H1 (cell line): ENCODE results near the gene HDLBP. TPM values are rescaled to one million over a fixed set of nuclear protein-coding genes. Genes with fewer than 3 reads are reported as not detected.

Experiments used
- CTCF ChIA-PET: fragments of 300-600 bp; sonication (Branson Sonifier 250); formaldehyde crosslinking; loops from one replicate; lab custom pipeline; 2021; ENCODE audit not compliant: partially characterized antibody; lab: Charles Lee
- POLR2A ChIA-PET: fragments of 300-600 bp; sonication (Branson Sonifier 250); formaldehyde crosslinking; loops from one replicate; lab custom pipeline; 2021; ENCODE audit warnings: inconsistent platforms; ENCODE audit not compliant: partially characterized antibody; lab: Charles Lee
- DNase-seq, 2 experiments: peaks; one replicate each; pipeline versions ENCODE4 v3.0.0 to v3.0.0-alpha.2; 2010 to 2022; ENCODE audit warnings: low spot score in 2 of 2, low read depth in 1 of 2, mixed read lengths in 1 of 2
- FAIRE-seq: peaks from 2 replicates; lab custom pipeline; 2011; peaks lifted over from hg19 to GRCh38; lab: Jason Lieb, UNC
- H2AFZ ChIP-seq: 2 replicates; pipeline ENCODE4 v1.8.1; 2012; ENCODE audit warnings: low read length, inconsistent platforms
- H2AK5ac ChIP-seq: 2 replicates; pipeline ENCODE4 v1.6.1; 2013; ENCODE audit warnings: low read depth, low read length
- H2BK120ac ChIP-seq: replicated peaks from 2 replicates; pipeline ENCODE3; 2013; ENCODE audit warnings: low read depth, low read length, inconsistent platforms
- H2BK12ac ChIP-seq: 2 replicates; pipeline ENCODE4 v1.6.1; 2013; ENCODE audit warnings: low read depth, low read length
- H2BK15ac ChIP-seq: 2 replicates; pipeline ENCODE4 v1.6.1; 2013; ENCODE audit warnings: low read length
- H2BK20ac ChIP-seq: 2 replicates; pipeline ENCODE4 v1.6.1; 2013; ENCODE audit warnings: low read length
- H2BK5ac ChIP-seq: 2 replicates; pipeline ENCODE4 v1.6.1; 2013; ENCODE audit warnings: low read depth, low read length
- H3K14ac ChIP-seq: 2 replicates; pipeline ENCODE4 v1.6.1; 2013; ENCODE audit warnings: inconsistent platforms; ENCODE audit not compliant: insufficient read length
- H3K18ac ChIP-seq: 2 replicates; pipeline ENCODE4 v1.6.1; 2013; ENCODE audit warnings: low read length; ENCODE audit errors: extremely low read depth
- H3K23ac ChIP-seq: 2 replicates; pipeline ENCODE4 v1.6.1; 2013; ENCODE audit warnings: inconsistent platforms; ENCODE audit not compliant: insufficient read length
- H3K23me2 ChIP-seq: 2 replicates; pipeline ENCODE4 v1.6.1; 2013; ENCODE audit warnings: low read depth, low read length
- H3K27ac ChIP-seq: 2 replicates; pipeline ENCODE4 v1.6.1; 2011; ENCODE audit warnings: low read depth, low read length, inconsistent platforms
- H3K27me3 ChIP-seq, 4 experiments: replicated peaks in 1 of 4; 1 replicate in 1 of 4; 2 replicates in 3 of 4; pipeline versions ENCODE4 v1.6.1 to v1.8.1; 2011 to 2013; ENCODE audit warnings: low read length in 3 of 4, mild to moderate bottlenecking in 3 of 4, inconsistent platforms in 2 of 4, mixed read lengths in 2 of 4, moderate library complexity in 1 of 4; ENCODE audit not compliant: control insufficient read depth in 3 of 4, insufficient read depth in 3 of 4; ENCODE audit errors: extremely low read depth in 1 of 4
- H3K36me3 ChIP-seq, 4 experiments: 2 replicates each; pipeline versions ENCODE4 v1.6.1 to v1.8.1; 2011 to 2013; ENCODE audit warnings: mild to moderate bottlenecking in 4 of 4, low read length in 3 of 4, moderate library complexity in 2 of 4, control low read depth in 1 of 4, inconsistent platforms in 1 of 4; ENCODE audit not compliant: insufficient read depth in 4 of 4, control insufficient read depth in 2 of 4
- H3K4ac ChIP-seq: replicated peaks from 2 replicates; pipeline ENCODE3; 2013; ENCODE audit warnings: low read length, low read depth, mixed read lengths, inconsistent platforms; ENCODE audit not compliant: insufficient read length
- H3K4me1 ChIP-seq, 4 experiments: replicated peaks in 1 of 4; 1 replicate in 1 of 4; 2 replicates in 3 of 4; pipeline versions ENCODE4 v1.6.1 to v1.8.1; 2011 to 2013; ENCODE audit warnings: low read length in 3 of 4, inconsistent platforms in 2 of 4, mixed read lengths in 1 of 4; ENCODE audit not compliant: insufficient read depth in 4 of 4, control insufficient read depth in 3 of 4
- H3K4me2 ChIP-seq, 2 experiments: 2 replicates each; pipeline versions ENCODE4 v1.6.1 to v1.8.1; 2011 to 2013; ENCODE audit warnings: low read depth in 2 of 2, low read length in 2 of 2, control low read depth in 1 of 2, inconsistent platforms in 1 of 2, mild to moderate bottlenecking in 1 of 2; ENCODE audit not compliant: insufficient read depth in 1 of 2
- H3K4me3 ChIP-seq, 4 experiments: fragments of 200-600, 300-600 bp in 1 of 4; sonication (generic), shearing (Covaris generic), sonication (Bioruptor Twin) in 1 of 4; 2 replicates each; pipeline versions ENCODE4 v1.5.1 to v1.8.1; 2011 to 2016; ENCODE audit warnings: low read length in 4 of 4, low read depth in 3 of 4, control low read depth in 2 of 4, inconsistent platforms in 2 of 4, mild to moderate bottlenecking in 2 of 4, mixed read lengths in 1 of 4, moderate library complexity in 1 of 4; ENCODE audit not compliant: insufficient read depth in 2 of 4; ENCODE audit errors: extremely low read depth in 1 of 4
- H3K56ac ChIP-seq: replicated peaks from 2 replicates; pipeline ENCODE3; 2013; ENCODE audit warnings: low read depth, mild to moderate bottlenecking, mixed read lengths, low read length, inconsistent platforms; ENCODE audit not compliant: insufficient read length
- H3K79me1 ChIP-seq: 2 replicates; pipeline ENCODE4 v1.6.1; 2013; ENCODE audit warnings: low read depth, low read length, control low read depth
- H3K79me2 ChIP-seq, 2 experiments: 2 replicates each; pipeline versions ENCODE4 v1.6.1 to v1.8.1; 2012 to 2013; ENCODE audit warnings: low read length in 2 of 2, mild to moderate bottlenecking in 2 of 2, inconsistent platforms in 1 of 2; ENCODE audit not compliant: insufficient read depth in 2 of 2, control insufficient read depth in 1 of 2
- H3K9ac ChIP-seq, 4 experiments: replicated peaks in 1 of 4; 1 replicate in 1 of 4; 2 replicates in 3 of 4; pipeline versions ENCODE4 v1.6.1 to v1.8.1; 2011 to 2013; ENCODE audit warnings: low read depth in 3 of 4, low read length in 3 of 4, control low read depth in 2 of 4, mild to moderate bottlenecking in 2 of 4, moderate library complexity in 2 of 4, inconsistent platforms in 1 of 4; ENCODE audit errors: extremely low read depth in 1 of 4
- H3K9me3 ChIP-seq, 2 experiments: 2 replicates each; pipeline versions ENCODE4 v1.6.1 to v1.8.1; 2012 to 2013; ENCODE audit warnings: mild to moderate bottlenecking in 2 of 2, moderate library complexity in 2 of 2, control low read depth in 1 of 2, inconsistent platforms in 1 of 2, low read depth in 1 of 2, low read length in 1 of 2, mixed read lengths in 1 of 2; ENCODE audit not compliant: insufficient read depth in 2 of 2
- H4K20me1 ChIP-seq, 2 experiments: replicated peaks in 1 of 2; 2 replicates each; pipeline versions ENCODE3 to v1.8.1; 2011 to 2013; ENCODE audit warnings: inconsistent platforms in 2 of 2, low read length in 2 of 2, mild to moderate bottlenecking in 1 of 2; ENCODE audit not compliant: insufficient read depth in 2 of 2, control insufficient read depth in 1 of 2
- H4K5ac ChIP-seq: 2 replicates; pipeline ENCODE4 v1.6.1; 2013; ENCODE audit warnings: low read length, low read depth, mixed read lengths, inconsistent platforms; ENCODE audit not compliant: insufficient read length
- H4K8ac ChIP-seq: 2 replicates; pipeline ENCODE4 v1.8.0; 2013; ENCODE audit warnings: mild to moderate bottlenecking, moderate library complexity, low read length, inconsistent platforms; ENCODE audit not compliant: insufficient read depth; ENCODE audit errors: extremely low read depth
- H4K91ac ChIP-seq: replicated peaks from 2 replicates; pipeline ENCODE3; 2013; ENCODE audit warnings: low read length, mixed read lengths, inconsistent platforms; ENCODE audit not compliant: insufficient read length
- ATF2 ChIP-seq: IDR thresholded peaks from 2 replicates; pipeline ENCODE4 v1.6.1; 2012; ENCODE audit warnings: low read length, inconsistent platforms
- BACH1 ChIP-seq: IDR thresholded peaks from 2 replicates; pipeline ENCODE4 v1.6.1; 2012; ENCODE audit warnings: low read length, improper control_type of control experiment
- CBX8 ChIP-seq: fragments of 300-800, 300-1000 bp; sonication (generic); IDR thresholded peaks from 2 replicates; pipeline ENCODE4 v1.7.1; 2016; ENCODE audit warnings: low read depth, low read length, borderline replicate concordance
- CHD1 ChIP-seq: IDR thresholded peaks from 2 replicates; pipeline ENCODE4 v1.6.1; 2012; ENCODE audit warnings: low read depth, low read length, improper control_type of control experiment
- CHD2 ChIP-seq: IDR thresholded peaks from 2 replicates; pipeline ENCODE4 v1.6.1; 2012; ENCODE audit warnings: low read length, improper control_type of control experiment
- JUND ChIP-seq: IDR thresholded peaks from 2 replicates; pipeline ENCODE4 v1.6.1; 2011; ENCODE audit warnings: mild to moderate bottlenecking, improper control_type of control experiment, low read length
- KDM1A ChIP-seq: fragments of 200-600, 300-600 bp; sonication (generic); IDR thresholded peaks from 2 replicates; pipeline ENCODE4 v1.7.1; 2016; ENCODE audit warnings: mild to moderate bottlenecking, low read length, borderline replicate concordance
- RBBP5 ChIP-seq: IDR thresholded peaks from 2 replicates; pipeline ENCODE4 v1.7.1; 2012; ENCODE audit warnings: low read depth, mild to moderate bottlenecking, inconsistent platforms, low read length, moderate library complexity, borderline replicate concordance
- SIN3A ChIP-seq, 2 experiments: IDR thresholded peaks in 1 of 2; conservative IDR thresholded peaks in 1 of 2; 2 replicates each; pipeline ENCODE4 v1.6.1; 2011 to 2012; ENCODE audit warnings: low read length in 2 of 2, improper control_type of control experiment in 1 of 2, low read depth in 1 of 2, mild to moderate bottlenecking in 1 of 2
- SP1 ChIP-seq: IDR thresholded peaks from 2 replicates; pipeline ENCODE4 v1.6.1; 2011; ENCODE audit warnings: low read depth, low read length
- TAF1 ChIP-seq: IDR thresholded peaks from 2 replicates; pipeline ENCODE4 v1.6.1; 2011; ENCODE audit warnings: mild to moderate bottlenecking, low read depth, low read length
- TBP ChIP-seq: IDR thresholded peaks from 2 replicates; pipeline ENCODE4 v1.6.1; 2011; ENCODE audit warnings: low read depth, low read length, improper control_type of control experiment
- WGBS, 2 experiments: shearing (Covaris generic) in 1 of 2; methylation state at CpG; one replicate each; pipeline versions ENCODE4 v1.1.6 to v1.1.7; 2013 to 2015; ENCODE audit warnings: low lambda C conversion rate in 2 of 2, mixed read lengths in 2 of 2, inconsistent platforms in 1 of 2, low coverage in 1 of 2, missing lambda C conversion rate in 1 of 2; ENCODE audit not compliant: insufficient replicate concordance in 2 of 2, insufficient coverage in 1 of 2, insufficient read length in 1 of 2; ENCODE audit errors: extremely low coverage in 1 of 2, missing lambda C conversion rate in 1 of 2; 5-methylcytosine and 5-hydroxymethylcytosine counted together
- polyA plus RNA-seq, 7 experiments: library from polyadenylated mRNA; depleted of rRNA in 3 of 7; stranded (reverse) in 5 of 7; unstranded in 2 of 7; fragments of >200 nt in 5 of 7; fragments of 200-250 nt in 2 of 7; gene quantifications; 1 replicate in 5 of 7; 2 replicates in 1 of 7; 4 replicates in 1 of 7; pipeline versions ENCODE4 v1.2.1 to v1.2.3, GENCODE V29; 2011 to 2013; ENCODE audit warnings: missing spikeins in 2 of 7, mixed read lengths in 2 of 7
- total RNA-seq: library from RNA; stranded (reverse); fragmentation: NEBNext Ultra II Directional; extraction: Animal tissue kit (Norgen Biotek cat#: 25700); gene quantifications from 2 replicates; pipeline ENCODE4 v1.2.1, GENCODE V29; 2021

Gene HDLBP
- total and polyA plus RNA-seq, 2 of the 8 experiments (the other 6 are each of a cell fraction or from before 2014, with no cell fraction given) = 185 to 360 TPM

GRCh38 chr2:241219030-241219382 is 96.5 kb downstream of the HDLBP start:
- WGBS, 2 experiments = 61% methylated on average over 4 of the region's 4 CpGs; no CpG with 5 or more reads in 1 of the 2 experiments
- Histone ChIP-seq H3K9ac (no peak overlapping the region; a peak in 2 of 7 replicates), H3K56ac (no peak overlapping the region), H3K79me2 (no peaks in the 10 kb centered on the region; a peak in 2 of 4 replicates), H2BK15ac (no peak overlapping the region), H3K79me1 (no peaks in the 10 kb centered on the region; the same call in 1 of the 2 replicates), H3K36me3 (no peaks in the 10 kb centered on the region), H3K23ac (no peak overlapping the region), H2BK12ac (no peak overlapping the region), H3K14ac (no peak overlapping the region), H3K4me3 (peak overlapping the region; percentile 61 to 75 (median 62)), H2BK20ac (no peak overlapping the region), H4K8ac (no peak overlapping the region), H4K20me1 (no peaks in the 10 kb centered on the region), H3K23me2 (peaks cover 7% of the 10 kb centered on the region; the same call in 1 of the 2 replicates), H3K4me1 (peaks cover 0 to 18% (median 10%) of the 10 kb centered on the region in 4 experiments; a peak in 6 of 7 replicates), H3K4ac (no peak overlapping the region), H2AK5ac (no peak overlapping the region), H2AFZ (no peak overlapping the region), H3K4me2 (peak overlapping the region; percentile 65 to 85), H3K27ac (no peak overlapping the region), H3K18ac (no peak overlapping the region), H4K91ac (no peak overlapping the region), H2BK5ac (no peak overlapping the region), H3K9me3 (no peaks in the 10 kb centered on the region), H2BK120ac (no peak overlapping the region), H3K27me3 (no peaks in the 10 kb centered on the region), H4K5ac (no peak overlapping the region)
- ChIA-PET CTCF (interaction anchor here (0.5 to 1.5 kb wide), 7 partner anchors 10 to 144 kb away, joined by 3 to 6 read pairs (median 3); partner anchors contain the start of gene ANO7), POLR2A (interaction anchor here (1.0 to 1.6 kb wide), 2 partner anchors 14 to 96 kb away, joined by 3 to 6 read pairs; partner anchors contain the start of genes HDLBP and SEPTIN2)
- no peak for TF ChIP-seq CHD2
- no peak for TF ChIP-seq KDM1A
- TF ChIP-seq SIN3A (conservative IDR thresholded peaks at IDR 0.05 in 1 of 2, IDR thresholded peaks at IDR 0.05 in 1 of 2; ENCODE audit: low read depth in 1 of 2, low read length in 2 of 2) = no peak
- TF ChIP-seq TAF1 = no peak
- no peak for TF ChIP-seq JUND
- no peak for TF ChIP-seq BACH1
- TF ChIP-seq CHD1 = no peak
- no peak for TF ChIP-seq RBBP5
- TF ChIP-seq TBP = no peak
- no peak for TF ChIP-seq CBX8
- no peak for TF ChIP-seq ATF2
- no peak for TF ChIP-seq SP1
- DNase-seq (no peak), FAIRE-seq (no peak)
